ENCODE data around the gene SPPL3. TPM values are rescaled to one million over a fixed set of nuclear protein-coding genes. Genes with fewer than 3 reads are reported as not detected.
"Not testable (repeated sequence)": the region's sequence is repeated elsewhere in the genome, so short reads cannot be mapped to it uniquely, and the experiment has no call there.

The SPPL3 gene, protein sequence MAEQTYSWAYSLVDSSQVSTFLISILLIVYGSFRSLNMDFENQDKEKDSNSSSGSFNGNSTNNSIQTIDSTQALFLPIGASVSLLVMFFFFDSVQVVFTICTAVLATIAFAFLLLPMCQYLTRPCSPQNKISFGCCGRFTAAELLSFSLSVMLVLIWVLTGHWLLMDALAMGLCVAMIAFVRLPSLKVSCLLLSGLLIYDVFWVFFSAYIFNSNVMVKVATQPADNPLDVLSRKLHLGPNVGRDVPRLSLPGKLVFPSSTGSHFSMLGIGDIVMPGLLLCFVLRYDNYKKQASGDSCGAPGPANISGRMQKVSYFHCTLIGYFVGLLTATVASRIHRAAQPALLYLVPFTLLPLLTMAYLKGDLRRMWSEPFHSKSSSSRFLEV
- total RNA-seq (10 to 100 TPM; 18.9 to 30.7 TPM), polyA plus RNA-seq (ENCODE audit: insufficient read length in 2 of 2) (100 to 1,000 TPM; 105 to 108 TPM)
- long read RNA-seq, donor 1, full-length matches to known transcripts = 25 of 25 reads
- long read RNA-seq, donor 1, partial matches to known transcripts = 0 of 25 reads
- long read RNA-seq, donor 1, other reads (novel, unspliced or antisense) = 0 of 25 reads
- long read RNA-seq, donor 2, full-length matches to known transcripts = 10 of 10 reads
- long read RNA-seq, donor 2, partial matches to known transcripts = 0 of 10 reads
- long read RNA-seq, donor 2, other reads (novel, unspliced or antisense) = 0 of 10 reads
- long read RNA-seq, donor 3, full-length matches to known transcripts = 12 of 12 reads
- long read RNA-seq, donor 3, partial matches to known transcripts = 0 of 12 reads
- long read RNA-seq, donor 3, other reads (novel, unspliced or antisense) = 0 of 12 reads
- long read RNA-seq, donor 4, full-length matches to known transcripts = 12 of 12 reads
- long read RNA-seq, donor 4, partial matches to known transcripts = 0 of 12 reads
- long read RNA-seq, donor 4, other reads (novel, unspliced or antisense) = 0 of 12 reads

DNA sequence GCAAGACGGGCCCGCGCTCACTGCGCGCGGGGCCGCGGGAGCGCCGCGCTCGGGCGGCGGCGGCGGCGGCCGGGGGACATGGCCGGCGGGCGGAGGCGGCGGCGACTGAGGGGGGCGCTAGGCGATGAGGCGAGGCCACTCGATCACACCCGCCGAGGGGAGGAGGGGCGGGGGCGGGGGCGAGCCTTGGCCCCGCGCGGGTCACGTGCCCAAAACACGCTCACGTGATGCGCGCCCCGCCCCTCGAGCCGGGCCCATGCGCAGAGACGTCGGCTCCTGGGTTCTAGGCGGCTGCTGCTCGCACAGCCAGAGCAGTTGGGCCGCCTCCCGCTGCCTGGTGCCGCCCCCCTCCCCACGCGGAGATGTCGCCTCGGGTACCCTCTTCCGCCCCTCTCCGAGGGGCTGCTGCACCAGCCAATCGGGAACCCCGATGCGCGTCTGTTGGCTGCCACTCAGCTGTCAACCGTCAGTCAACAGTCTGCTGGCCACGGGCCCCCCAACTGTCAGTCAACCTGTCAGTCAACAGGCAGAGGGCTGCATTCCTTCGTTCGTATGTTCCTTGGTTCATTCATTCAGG is at the start of gene SPPL3:
TSS of gene SPPL3 (minus strand) at position 162 of the 577 bp plus-strand sequence. CDS start 491 bp downstream, outside the sequence.
- Histone ChIP-seq H3K36me3 (ENCODE audit: control insufficient read depth, insufficient read depth, low read length) (peaks cover 7% of the 10 kb centered on the region), H3K27me3 (ENCODE audit: control insufficient read depth, insufficient read depth, low read length) (no peaks in the 10 kb centered on the region), H3K27ac (ENCODE audit: low read depth, low read length) (peak within 1 kb of the TSS; percentile 78), H3K4me3 (ENCODE audit: low read depth, low read length) (peak within 1 kb of the TSS; percentile 88), H3K9me3 (ENCODE audit: control insufficient read depth, insufficient read depth, low read length) (no peaks in the 10 kb centered on the region), H3K4me1 (ENCODE audit: control insufficient read depth, insufficient read depth, low read length) (peaks cover 15% of the 10 kb centered on the region)
- under 1% methylated on average over 66 of the region's 66 CpGs for WGBS (ENCODE audit: insufficient coverage)
- DNase-seq (ENCODE audit: low read depth in 4 of 6, low spot score in 6 of 6) = peak; percentile 69 to 98 (median 92)

DNA sequence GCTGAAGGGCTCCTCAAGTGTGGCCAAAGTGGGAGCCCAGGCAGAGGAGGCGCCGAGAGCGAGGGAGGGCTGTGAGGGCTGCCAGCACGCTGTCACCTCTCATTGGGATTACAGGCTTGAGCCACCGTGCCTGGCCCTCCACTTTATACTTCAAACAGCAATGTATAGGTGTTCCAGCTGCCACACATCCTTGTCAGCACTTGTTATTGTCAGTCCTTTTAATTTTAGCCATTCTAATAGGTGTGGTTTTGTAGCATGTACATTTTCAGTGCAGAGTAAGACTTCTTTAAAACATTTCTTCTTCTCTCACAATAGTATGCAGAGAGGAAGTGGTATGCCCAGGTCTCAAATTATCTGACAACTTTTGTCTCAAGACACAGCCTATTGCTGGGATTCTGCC is 46.6 kb upstream of the SPPL3 start:
- Histone ChIP-seq H3K27me3 (ENCODE audit: control insufficient read depth, insufficient read depth, low read length) (no peaks in the 10 kb centered on the region), H3K27ac (ENCODE audit: low read depth, low read length) (no peak overlapping the region), H3K36me3 (ENCODE audit: control insufficient read depth, insufficient read depth, low read length) (no peaks in the 10 kb centered on the region), H3K4me3 (ENCODE audit: low read depth, low read length) (no peak overlapping the region), H3K9me3 (ENCODE audit: control insufficient read depth, insufficient read depth, low read length) (peaks cover 3% of the 10 kb centered on the region), H3K4me1 (ENCODE audit: control insufficient read depth, insufficient read depth, low read length) (no peaks in the 10 kb centered on the region)
- no peak for DNase-seq (ENCODE audit: low read depth in 4 of 6, low spot score in 6 of 6)
- 100% methylated on average over 3 of the region's 5 CpGs for WGBS (ENCODE audit: insufficient coverage)

DNA sequence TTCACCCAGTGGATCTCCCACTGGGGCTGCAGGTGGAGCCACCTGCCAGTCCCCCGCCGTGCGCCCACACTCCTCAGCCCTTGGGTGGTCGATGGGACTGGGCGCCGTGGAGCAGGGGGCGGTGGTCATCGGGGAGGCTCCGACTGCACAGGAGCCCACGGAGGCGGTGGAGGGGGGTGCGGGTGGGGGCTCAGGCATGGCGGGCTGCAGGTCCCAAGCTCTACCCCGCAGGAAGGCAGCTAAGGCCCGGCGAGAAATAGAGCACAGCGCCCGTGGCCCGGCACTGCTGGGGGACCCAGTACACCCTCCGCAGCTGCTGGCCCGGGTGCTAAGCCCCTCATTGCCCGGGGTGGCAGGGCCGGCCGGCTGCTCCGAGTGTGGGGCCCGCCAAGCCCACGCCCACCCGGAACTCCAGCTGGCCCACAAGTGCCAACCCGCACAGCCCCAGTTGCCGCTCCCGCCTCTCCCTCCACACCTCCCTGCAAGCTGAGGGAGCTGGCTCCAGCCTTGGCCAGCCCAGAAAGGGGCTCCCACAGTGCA is 46.2 kb upstream of the SPPL3 start:
- not testable (repeated sequence) for H3K4me3 ChIP-seq (ENCODE audit: low read depth, low read length); DNase-seq (ENCODE audit: low read depth in 4 of 6, low spot score in 6 of 6); H3K4me1 ChIP-seq (ENCODE audit: control insufficient read depth, insufficient read depth, low read length); H3K9me3 ChIP-seq (ENCODE audit: control insufficient read depth, insufficient read depth, low read length); H3K27ac ChIP-seq (ENCODE audit: low read depth, low read length); H3K27me3 ChIP-seq (ENCODE audit: control insufficient read depth, insufficient read depth, low read length); H3K36me3 ChIP-seq (ENCODE audit: control insufficient read depth, insufficient read depth, low read length)
- WGBS (ENCODE audit: insufficient coverage) = 92% methylated on average over 26 of the region's 31 CpGs

DNA sequence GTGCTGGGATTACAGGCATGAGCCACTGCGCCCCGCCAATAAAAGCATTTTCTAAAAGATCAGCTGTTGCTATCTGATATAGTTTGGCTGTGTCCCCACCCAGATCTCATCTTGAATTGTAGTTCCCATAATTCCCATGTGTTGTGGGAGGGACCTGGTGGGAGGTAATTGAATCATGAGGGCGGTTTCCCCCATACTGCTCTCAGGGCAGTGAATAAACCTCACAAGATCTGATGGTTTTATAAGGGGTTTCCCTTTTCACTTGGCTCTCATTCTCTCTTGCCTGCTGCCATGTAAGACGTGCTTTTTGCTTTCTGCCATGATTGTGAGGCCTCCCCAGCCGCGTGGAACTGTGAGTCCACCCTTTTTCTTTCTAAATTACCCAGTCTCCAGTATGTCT is 41.4 kb upstream of the SPPL3 start:
- H3K27me3 ChIP-seq (ENCODE audit: control insufficient read depth, insufficient read depth, low read length); H3K27ac ChIP-seq (ENCODE audit: low read depth, low read length); H3K36me3 ChIP-seq (ENCODE audit: control insufficient read depth, insufficient read depth, low read length); H3K4me3 ChIP-seq (ENCODE audit: low read depth, low read length); H3K4me1 ChIP-seq (ENCODE audit: control insufficient read depth, insufficient read depth, low read length); DNase-seq (ENCODE audit: low read depth in 4 of 6, low spot score in 6 of 6); H3K9me3 ChIP-seq (ENCODE audit: control insufficient read depth, insufficient read depth, low read length): not testable (repeated sequence)
- 68% methylated on average over 3 of the region's 6 CpGs for WGBS (ENCODE audit: insufficient coverage)

DNA sequence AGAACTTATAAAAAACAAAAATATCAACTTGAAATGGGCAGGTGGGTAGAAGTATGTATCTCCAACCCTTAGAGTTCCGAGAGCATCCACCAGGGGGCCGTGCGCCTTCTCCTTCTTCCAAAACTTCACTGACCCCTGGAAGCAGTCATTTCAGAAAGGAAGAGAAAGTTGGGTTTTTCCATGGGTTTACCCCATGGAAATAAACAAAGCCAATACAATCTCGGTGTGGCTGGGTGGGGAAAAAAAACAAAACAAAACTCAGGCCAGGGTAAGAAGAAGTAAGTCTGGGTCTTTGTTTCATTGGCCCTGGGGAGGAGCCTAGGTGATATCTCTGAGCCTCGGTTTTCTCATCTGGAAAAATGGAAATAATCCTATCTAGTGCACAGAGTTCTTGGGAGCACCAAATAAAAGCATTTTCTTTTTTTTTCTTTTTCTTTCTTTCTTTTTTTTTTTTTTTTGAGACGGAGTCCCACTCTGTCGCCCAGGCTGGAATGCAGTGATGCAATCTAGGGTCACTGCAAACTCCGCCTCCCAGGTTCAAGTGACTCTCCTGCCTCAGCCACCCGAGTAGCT is 40.6 kb upstream of the SPPL3 start:
- no peaks in the 10 kb centered on the region for H3K4me1 ChIP-seq (ENCODE audit: control insufficient read depth, insufficient read depth, low read length)

DNA sequence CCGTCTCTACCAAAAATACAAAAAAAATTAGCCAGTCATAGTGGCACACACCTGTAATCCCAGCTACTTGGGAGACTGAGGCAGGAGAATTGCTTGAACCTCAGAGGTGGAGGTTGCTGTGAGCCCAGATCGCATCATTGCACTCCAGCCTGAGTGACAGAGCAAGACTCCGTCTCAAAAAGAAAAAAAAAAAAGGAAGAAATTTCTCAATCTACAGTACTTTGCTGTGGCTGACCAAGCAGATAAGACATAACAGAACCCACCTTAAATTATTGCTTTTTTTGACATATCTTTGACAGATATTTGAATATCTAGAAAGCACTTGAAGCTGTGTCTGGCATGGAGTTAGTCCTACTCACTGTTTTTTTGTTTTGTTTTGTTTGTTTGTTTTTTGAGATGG is 39.3 kb upstream of the SPPL3 start:
- H3K27me3 ChIP-seq (ENCODE audit: control insufficient read depth, insufficient read depth, low read length) = no peaks in the 10 kb centered on the region
- H3K4me3 ChIP-seq (ENCODE audit: low read depth, low read length) = no peak overlapping the region
- no peaks in the 10 kb centered on the region for H3K4me1 ChIP-seq (ENCODE audit: control insufficient read depth, insufficient read depth, low read length)
- 86% methylated on average over 1 of the region's 3 CpGs for WGBS (ENCODE audit: insufficient coverage)
- no peaks in the 10 kb centered on the region for H3K36me3 ChIP-seq (ENCODE audit: control insufficient read depth, insufficient read depth, low read length)
- no peaks in the 10 kb centered on the region for H3K9me3 ChIP-seq (ENCODE audit: control insufficient read depth, insufficient read depth, low read length)
- DNase-seq (ENCODE audit: low read depth in 4 of 6, low spot score in 6 of 6) = no peak
- no peak overlapping the region for H3K27ac ChIP-seq (ENCODE audit: low read depth, low read length)

More for the DNA sequence above, 40.6 kb upstream of the SPPL3 start:
- no peaks in the 10 kb centered on the region for H3K36me3 ChIP-seq (ENCODE audit: control insufficient read depth, insufficient read depth, low read length)
- no peak overlapping the region for H3K4me3 ChIP-seq (ENCODE audit: low read depth, low read length)
- no peaks in the 10 kb centered on the region for H3K27me3 ChIP-seq (ENCODE audit: control insufficient read depth, insufficient read depth, low read length)
- 66% methylated on average over 7 of the region's 9 CpGs for WGBS (ENCODE audit: insufficient coverage)
- H3K27ac ChIP-seq (ENCODE audit: low read depth, low read length) = no peak overlapping the region
- DNase-seq (ENCODE audit: low read depth in 4 of 6, low spot score in 6 of 6) = peak in 2 of 6 donors; percentile 9 to 21
- H3K9me3 ChIP-seq (ENCODE audit: control insufficient read depth, insufficient read depth, low read length) = no peaks in the 10 kb centered on the region

DNA sequence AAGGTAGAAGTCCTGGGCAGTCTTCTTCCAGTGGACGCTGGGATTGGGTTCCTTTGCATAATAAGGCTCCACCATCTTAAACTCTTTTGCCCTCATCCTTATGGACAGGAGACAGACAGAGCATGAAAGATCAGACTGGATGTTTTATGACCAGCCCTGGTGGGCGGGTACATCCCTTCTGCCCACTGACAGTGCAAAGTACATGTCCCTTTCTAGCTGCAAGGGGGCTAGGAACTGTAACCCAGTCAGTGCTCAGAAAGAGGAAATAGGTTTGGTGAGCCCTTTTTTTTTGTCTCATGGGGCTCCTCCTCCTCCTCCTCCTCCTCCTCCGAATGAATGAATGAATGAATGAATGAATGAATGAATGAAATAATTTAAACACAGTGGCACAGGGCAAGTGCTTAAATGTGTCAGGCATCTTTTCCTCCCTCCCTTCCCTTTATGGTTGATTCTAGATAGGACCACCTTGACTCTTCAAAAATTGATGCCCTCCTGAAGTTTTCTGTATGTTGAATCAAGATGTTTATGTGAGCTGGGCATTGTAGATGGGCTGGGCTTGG is 37.8 kb upstream of the SPPL3 start:
- Histone ChIP-seq H3K27me3 (ENCODE audit: control insufficient read depth, insufficient read depth, low read length) (no peaks in the 10 kb centered on the region), H3K9me3 (ENCODE audit: control insufficient read depth, insufficient read depth, low read length) (no peaks in the 10 kb centered on the region), H3K27ac (ENCODE audit: low read depth, low read length) (no peak overlapping the region), H3K36me3 (ENCODE audit: control insufficient read depth, insufficient read depth, low read length) (no peaks in the 10 kb centered on the region), H3K4me3 (ENCODE audit: low read depth, low read length) (no peak overlapping the region), H3K4me1 (ENCODE audit: control insufficient read depth, insufficient read depth, low read length) (no peaks in the 10 kb centered on the region)
- no peak for DNase-seq (ENCODE audit: low read depth in 4 of 6, low spot score in 6 of 6)
- 63% methylated on average over 2 of the region's 3 CpGs for WGBS (ENCODE audit: insufficient coverage)

DNA sequence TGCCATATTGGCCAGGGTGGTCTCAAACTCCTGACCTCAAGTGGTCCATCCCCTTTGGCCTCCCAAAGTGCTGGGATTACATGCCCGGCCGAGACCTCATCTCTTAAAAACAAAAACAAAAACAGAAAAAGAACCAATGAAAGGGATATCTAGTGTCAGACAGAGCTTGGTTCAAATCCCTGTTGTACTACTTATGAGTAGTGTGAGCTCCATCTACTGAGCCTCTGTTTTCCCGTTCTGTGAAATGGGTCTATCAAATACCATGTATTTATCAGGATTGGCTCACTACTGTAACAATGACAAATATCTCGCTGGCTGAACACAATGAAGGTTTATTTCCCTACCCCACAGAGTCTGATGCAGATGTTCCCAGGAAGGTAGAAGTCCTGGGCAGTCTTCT is 37.3 kb upstream of the SPPL3 start:
- DNase-seq (ENCODE audit: low read depth in 4 of 6, low spot score in 6 of 6) = no peak
- Histone ChIP-seq H3K4me3 (ENCODE audit: low read depth, low read length) (no peak overlapping the region), H3K9me3 (ENCODE audit: control insufficient read depth, insufficient read depth, low read length) (no peaks in the 10 kb centered on the region), H3K27ac (ENCODE audit: low read depth, low read length) (no peak overlapping the region), H3K4me1 (ENCODE audit: control insufficient read depth, insufficient read depth, low read length) (no peaks in the 10 kb centered on the region), H3K36me3 (ENCODE audit: control insufficient read depth, insufficient read depth, low read length) (no peaks in the 10 kb centered on the region), H3K27me3 (ENCODE audit: control insufficient read depth, insufficient read depth, low read length) (no peaks in the 10 kb centered on the region)
- no CpG with 5 or more reads among the region's 4 CpGs for WGBS (ENCODE audit: insufficient coverage)

DNA sequence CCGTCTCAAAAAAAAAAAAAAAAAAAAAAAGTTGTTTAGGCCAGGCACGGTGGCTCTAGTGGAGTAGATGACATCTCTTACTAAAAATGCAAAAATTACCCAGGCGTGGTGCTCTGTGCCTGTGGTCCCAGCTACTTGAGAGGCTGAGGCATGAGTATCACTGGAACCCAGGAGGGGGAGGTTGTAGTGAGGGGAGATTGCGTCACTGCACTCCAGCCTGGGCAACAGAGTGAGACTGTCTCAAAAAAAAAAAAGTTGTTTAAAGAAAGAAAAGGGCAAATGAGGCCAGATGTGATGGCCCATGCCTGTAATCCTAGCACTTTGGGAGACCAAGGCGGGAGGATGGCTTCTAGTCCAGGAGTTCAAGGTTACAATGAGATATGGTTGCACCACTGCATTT is 36.6 kb upstream of the SPPL3 start:
- H3K27me3 ChIP-seq (ENCODE audit: control insufficient read depth, insufficient read depth, low read length) = no peaks in the 10 kb centered on the region

More for the DNA sequence above, 36.6 kb upstream of the SPPL3 start:
- no peaks in the 10 kb centered on the region for H3K4me1 ChIP-seq (ENCODE audit: control insufficient read depth, insufficient read depth, low read length)
- H3K36me3 ChIP-seq (ENCODE audit: control insufficient read depth, insufficient read depth, low read length) = no peaks in the 10 kb centered on the region
- WGBS (ENCODE audit: insufficient coverage) = 90% methylated on average over 3 of the region's 5 CpGs
- H3K9me3 ChIP-seq (ENCODE audit: control insufficient read depth, insufficient read depth, low read length) = no peaks in the 10 kb centered on the region
- H3K4me3 ChIP-seq (ENCODE audit: low read depth, low read length) = no peak overlapping the region
- H3K27ac ChIP-seq (ENCODE audit: low read depth, low read length) = no peak overlapping the region
- no peak for DNase-seq (ENCODE audit: low read depth in 4 of 6, low spot score in 6 of 6)
